Hematopoietic multipotent progenitor cell treated with erythropoietin and hydrocortisone succinate and interleukin-3 and kit ligand, for 17 days (in vitro differentiated cells): Measurements from ENCODE around the gene FAM187B.
"Not testable (repeated sequence)": the region's sequence is repeated elsewhere in the genome, so short reads cannot be mapped to it uniquely, and the experiment has no call there.

Experiments
- DNase-seq: peaks from one replicate; pipeline ENCODE4 v3.0.0-alpha.2; 2015; ENCODE audit warnings: low spot score

The FAM187B gene

DNA sequence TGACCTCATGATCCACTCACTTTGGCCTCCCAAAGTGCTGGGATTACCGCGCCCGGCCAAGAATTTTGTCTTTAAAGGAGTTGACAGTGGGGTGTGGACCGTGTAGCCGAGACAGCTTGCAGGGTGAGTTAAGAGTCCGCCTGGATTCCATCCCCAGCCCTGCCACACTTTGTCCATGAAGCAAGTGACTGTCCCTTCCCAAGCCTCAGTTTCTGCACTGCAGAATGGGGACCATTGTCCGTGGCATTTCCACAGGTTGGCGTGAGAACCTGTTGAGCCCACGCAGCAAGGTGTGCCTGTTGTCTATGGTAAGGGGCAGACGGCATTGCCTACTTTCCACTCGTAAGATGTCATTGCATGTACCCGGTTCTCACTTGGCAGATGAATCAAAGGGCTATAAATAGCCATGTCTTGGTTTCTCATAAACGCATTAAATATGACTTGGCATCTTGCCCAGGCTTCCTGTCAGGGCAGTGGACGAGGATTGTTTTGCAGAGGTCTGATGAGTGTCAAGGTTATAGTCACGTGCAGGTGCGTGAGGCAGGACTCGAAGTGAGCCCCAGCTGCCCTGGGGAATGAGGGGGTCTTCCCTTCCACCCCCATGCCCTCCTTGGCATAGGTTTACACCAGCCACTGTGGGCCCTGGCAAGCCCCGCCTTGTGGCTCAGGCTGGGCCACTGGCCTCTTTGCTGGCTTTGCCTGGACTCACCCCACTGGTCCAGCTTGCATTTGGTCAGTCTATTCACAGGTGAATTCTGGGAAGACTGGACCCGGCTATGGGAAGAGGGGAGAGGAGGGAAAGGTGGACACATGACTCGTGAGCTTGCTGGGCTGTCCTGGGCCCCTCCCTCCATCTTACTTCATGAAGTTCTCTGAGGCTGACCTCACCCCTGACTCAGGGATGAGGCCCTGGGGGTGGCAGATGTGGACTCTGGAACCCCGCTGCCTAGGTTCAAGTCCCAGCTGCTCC is 14.6 kb downstream of the FAM187B start:
- DNase-seq, result no peak

DNA sequence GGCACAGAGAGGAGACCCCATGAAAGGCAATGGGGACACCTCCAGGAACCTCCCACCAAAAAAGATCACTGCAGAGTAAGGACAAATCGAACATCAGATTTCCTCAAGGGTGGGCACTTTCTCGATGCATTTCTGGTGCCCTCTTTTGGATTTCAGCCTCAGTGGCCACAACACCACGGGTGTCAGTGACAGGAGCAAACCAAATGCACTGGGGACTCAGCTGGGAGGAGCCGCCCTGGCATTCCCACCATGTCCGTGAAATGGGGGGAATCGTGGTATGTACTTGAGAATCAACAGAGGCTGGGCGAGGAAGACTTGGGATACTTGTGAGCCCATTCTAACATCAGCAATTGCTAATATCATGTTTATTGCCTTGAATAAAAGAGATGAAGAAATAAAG is 16.3 kb downstream of the FAM187B start:
- DNase-seq, result no peak

DNA sequence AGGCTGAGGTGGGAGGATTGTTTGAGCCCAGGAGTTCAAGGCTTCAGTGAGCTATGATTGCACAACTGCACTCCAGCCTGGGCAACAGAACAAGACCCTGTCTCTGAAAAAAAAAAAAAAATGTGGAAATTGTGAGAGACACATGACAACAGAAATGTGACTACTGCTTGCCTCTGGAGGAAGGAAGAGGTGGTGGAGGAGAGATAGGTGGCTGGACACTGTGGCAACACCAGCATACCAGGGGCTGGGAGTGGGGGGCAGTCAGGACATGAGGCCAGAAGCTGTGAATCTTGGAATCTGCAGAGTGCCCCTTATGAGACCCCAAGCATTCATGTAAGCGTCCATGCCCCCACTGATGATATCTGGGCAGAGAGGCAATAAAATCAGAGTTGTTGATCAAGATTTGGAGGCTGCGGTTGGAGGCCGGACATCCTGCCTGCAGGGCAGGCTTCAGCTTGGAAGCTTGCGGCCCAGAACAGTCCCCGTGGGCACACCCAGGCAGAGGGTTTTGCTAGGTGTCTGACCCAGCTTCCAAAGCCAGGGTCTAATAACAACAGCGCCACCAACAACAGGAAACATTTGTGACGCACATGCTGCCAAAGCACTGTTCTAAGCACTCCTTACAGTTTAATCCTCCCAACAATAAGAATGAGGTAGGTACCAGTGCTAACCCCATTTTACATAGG is 16.9 kb downstream of the FAM187B start:
- no peak for DNase-seq

DNA sequence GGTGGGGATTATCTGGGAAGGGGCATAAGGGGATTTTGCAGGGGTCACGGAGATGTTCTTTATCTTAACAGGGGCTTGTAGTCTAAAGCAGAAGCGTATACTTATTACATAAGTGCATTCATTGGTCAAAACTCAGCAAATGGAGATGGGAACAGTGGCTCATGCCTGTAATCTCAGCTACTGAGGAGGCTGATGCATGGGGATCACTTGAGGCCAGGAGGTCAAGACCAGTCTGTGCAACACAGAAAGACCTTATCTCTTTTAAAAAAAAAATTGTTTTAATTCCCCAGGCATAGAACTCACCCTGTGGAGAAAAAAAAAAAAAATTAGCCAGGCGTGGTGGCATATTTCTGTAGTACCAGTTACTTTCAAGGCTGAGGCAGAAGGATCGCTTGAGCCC is 18.9 kb downstream of the FAM187B start:
- DNase-seq, result no peak

DNA sequence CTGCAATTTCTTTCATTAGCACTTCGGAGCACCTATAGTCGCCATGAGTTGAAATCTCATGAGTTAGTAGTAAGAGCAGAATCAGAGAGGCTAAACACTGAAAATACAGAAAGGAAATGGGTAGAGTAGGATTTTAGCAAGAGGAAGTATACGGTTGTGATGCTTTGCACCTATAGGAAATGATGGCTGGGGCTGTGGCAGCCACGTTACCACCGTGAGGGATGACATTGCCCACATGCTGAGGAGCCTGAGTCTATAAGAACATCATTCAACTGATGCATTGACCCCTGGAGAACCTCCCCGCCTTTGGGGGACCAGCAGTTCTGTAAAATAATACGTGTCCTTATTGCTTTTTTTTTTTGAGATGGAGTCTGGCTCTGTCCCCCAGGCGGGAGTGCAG is 20.4 kb downstream of the FAM187B start:
- DNase-seq, result no peak

DNA sequence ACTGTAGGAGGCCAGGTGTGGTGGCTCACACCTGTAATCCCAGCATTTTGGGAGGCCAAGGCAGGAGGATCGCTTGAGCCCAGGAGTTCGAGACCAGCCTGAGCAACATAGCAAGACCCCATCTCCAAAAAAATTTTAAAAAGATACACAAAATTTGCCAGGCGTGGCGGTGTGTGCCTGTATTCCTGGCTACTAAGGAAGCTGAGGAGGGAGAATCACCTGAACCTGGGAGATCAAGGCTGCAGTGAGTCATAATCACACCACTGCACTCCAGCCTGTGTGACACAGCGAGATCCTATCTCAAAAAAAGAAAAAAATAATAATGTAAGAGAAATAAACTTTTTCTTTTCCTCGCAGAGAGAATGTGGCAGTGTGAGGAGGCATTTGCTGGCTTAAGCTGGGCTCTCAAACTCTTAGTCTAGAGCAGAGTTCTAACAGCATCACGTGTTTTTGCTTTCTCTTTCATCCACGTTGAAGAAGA is 21.1 kb downstream of the FAM187B start:
- no peak for DNase-seq

DNA sequence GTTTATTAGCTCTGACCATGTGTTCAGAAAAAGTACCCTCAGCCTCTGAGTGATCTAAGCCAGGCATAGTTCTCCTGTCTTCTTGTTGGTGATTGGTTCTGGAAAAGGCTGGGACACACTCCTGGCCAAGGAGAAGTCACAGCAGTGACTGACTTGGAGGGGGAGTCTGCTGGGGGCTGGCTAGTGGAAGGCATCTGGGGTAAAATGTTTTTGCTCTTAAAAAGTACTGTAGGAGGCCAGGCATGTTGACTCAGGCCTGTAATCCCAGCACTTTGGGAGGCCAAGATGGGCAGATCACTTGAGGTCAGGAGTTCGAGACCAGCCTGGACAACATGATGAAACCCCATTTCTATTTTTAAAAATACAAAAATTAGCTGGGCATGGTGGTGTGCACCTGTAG is 21.7 kb downstream of the FAM187B start:
- DNase-seq, result no peak

DNA sequence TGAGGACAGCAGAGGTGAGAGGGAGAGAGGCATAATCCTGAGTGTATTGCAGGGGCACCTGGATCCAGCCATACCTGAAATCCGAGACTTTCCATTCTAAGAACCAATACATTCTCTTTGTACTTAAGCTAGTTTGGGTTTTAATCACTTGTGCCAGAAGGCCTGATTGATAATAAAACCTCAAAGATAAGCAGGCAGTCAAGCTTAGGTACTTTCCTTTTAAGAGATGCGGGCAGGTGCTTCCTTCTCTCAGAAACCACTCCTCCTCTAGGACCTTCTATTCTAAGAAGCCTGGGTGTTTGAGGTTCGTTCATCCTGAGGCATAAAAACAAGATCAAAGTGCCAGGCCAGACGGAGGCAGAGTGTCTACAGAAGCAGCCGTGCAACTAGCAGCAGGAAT is 22.2 kb downstream of the FAM187B start:
- DNase-seq, result no peak

DNA sequence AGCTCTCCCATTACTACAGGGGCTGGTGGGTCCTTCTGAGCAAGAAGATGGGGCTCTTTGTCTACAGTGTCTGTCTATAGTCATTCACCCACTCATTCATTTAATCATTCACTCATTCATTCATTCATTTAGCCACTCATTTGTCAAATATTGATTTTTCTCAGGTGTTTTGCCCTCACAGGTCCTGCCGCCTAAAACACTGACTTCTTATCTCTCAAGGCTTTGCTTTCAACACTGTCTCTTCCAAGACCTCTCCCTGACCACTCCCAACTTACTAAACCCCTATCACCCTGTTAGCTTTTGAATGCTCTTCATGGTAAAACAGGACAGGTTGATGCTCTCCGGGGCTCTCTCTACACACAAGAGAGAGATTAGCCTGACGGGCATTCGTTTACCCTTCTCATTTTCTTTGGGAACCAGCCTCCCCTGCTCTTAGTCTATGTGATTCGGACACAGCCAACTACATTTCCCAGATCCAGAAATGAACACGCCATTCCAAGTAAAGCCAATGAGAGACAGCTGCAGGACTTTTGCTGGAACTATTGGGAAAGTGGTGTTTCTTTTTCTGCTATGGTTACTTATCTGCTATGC is 22.7 kb downstream of the FAM187B start:
- no peak for DNase-seq

DNA sequence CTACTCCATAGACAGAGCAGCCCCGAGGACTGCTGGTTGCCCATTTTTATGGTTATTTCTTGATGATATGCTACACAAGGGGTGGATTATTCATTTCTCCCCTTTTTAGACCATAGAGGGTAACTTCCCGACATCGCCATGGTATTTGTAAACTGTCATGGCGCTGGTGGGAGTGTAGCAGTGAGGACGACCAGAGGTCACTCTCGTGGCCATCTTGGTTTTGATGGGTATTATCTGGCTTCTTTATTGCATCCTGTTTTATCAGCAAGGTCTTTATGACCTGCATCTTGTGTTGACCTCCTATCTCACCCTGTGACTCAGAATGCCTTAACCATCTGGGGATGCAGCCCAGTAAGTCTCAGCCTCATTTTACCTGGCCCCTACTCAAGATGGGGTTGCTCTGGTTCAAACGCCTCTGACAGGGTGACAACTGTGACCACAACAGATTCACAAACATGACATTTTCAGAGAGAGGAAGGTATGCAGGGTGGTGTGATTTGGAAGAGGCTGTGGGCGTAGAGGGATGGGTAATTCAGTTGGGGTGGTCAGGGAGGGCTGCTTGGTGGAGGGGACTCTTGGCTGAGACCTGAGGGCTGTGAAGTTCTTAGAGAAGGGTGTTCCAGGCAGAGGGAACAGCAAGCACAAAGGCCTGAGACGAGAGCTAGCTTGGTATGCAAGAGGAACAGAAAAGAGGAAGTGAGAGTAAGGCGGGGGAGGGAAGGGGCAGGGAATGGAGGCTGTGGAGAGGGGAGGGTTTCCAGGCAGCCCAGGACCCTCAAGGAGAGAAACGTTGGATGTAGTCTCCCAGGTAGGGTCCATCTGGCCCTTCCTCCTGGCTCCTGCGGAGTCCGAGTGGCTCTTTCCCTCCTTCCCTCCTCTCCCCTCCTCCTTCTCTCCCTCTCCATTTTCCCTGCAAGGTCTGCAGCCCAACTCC is 23.5 kb downstream of the FAM187B start:
- no peak for DNase-seq

DNA sequence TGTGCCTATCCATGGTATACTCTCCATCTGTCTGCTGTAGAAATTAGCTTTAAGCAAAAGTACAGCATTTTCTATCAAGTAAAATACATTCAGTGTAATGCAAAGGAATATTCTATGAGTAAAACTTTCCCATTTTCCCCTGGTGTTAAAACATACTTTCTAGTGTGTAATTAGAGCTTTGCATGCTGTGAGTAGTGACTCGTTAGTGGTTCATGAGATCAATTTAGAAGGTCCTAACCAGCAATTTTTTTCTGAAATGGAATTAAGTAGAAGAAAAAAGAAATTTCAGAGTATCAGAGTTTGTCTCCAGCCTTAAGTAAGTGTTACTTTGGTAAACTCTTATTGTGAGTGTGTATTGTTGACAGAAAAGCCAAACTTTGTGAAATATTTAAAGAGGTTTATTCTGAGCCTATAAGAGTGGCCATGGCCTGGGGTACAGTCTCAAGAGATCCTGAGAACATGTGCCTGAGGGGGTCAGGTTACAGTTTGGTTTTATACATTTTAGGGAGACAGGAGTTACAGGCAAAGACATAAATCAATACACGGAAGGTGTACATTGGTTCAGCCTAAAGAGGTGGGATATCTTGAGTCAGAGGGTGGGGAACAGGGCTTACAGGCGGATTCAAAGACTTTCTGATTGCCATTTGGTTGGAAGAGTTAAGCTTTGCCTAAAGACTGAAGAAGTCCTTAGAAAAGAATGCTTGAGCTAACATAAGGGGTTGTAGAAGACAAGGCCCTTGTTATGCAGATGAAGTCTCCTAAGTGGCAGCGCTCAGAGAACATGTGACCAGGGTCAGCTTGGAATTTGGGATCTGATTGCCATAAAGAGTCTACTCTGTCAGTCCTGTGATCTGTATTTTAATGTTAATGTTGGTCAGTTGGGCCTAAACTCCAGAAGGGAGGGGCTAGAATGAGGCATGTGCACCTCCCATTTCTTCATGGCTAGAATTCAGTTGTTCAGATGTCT is 25.5 kb downstream of the FAM187B start:
- DNase-seq, result no peak

DNA sequence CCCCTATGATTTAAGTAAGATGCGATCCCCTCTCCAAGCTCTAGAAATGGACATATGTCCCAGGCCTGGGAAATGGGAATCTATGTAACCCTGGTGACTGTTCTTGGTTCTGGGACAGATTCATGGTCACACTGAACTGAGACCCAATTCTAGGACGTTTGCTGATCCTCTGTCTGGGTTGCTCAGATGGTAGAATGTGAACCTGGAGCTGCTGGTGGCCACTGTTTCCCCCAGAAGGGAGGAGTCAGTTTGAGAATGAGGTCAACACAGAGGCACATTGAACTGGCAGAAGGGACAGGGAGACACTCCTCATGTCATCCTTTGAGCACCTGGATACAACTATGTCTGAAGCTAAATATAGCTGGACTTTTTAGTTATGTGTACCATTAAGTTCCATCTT is 29.1 kb downstream of the FAM187B start:
- DNase-seq, result no peak

DNA sequence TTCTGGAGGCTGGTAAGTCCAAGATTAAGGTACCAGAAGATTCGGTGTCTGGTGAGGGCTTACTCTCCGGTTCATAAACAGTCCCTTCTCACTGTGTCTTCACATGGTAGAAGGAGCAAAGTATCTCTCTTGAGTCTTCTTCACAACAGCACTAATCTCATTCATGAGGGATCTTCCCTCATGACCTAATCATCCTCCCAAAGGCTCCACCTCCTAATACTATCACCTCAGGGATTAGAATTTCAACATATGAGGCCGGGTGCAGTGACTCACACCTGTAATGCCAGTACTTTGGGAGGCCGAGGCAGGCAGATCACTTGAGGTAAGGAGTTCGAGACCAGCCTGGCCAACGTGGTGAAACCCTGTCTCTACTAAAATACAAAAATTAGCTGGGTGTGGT is 31.7 kb downstream of the FAM187B start:
- DNase-seq, result not testable (repeated sequence)

DNA sequence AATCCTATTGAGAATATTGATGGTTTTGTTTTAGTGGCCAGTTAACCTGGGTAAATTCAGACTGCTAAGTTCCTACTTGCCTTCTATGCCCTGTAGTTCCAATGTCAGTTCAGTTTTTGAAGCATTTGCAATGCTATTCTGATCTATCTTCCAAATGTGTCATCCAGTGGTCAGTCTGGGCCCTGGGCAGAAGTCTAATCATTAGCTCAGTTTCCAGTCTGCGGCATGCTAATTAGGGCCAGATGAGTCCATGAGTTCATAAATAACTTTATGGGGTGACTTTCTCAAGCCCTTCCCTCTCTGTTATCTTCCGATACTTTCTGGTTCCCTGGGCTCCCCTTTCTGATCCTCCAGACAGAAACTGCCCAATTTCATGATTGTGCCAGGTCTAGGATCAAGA is 32.7 kb downstream of the FAM187B start:
- no peak for DNase-seq

DNA sequence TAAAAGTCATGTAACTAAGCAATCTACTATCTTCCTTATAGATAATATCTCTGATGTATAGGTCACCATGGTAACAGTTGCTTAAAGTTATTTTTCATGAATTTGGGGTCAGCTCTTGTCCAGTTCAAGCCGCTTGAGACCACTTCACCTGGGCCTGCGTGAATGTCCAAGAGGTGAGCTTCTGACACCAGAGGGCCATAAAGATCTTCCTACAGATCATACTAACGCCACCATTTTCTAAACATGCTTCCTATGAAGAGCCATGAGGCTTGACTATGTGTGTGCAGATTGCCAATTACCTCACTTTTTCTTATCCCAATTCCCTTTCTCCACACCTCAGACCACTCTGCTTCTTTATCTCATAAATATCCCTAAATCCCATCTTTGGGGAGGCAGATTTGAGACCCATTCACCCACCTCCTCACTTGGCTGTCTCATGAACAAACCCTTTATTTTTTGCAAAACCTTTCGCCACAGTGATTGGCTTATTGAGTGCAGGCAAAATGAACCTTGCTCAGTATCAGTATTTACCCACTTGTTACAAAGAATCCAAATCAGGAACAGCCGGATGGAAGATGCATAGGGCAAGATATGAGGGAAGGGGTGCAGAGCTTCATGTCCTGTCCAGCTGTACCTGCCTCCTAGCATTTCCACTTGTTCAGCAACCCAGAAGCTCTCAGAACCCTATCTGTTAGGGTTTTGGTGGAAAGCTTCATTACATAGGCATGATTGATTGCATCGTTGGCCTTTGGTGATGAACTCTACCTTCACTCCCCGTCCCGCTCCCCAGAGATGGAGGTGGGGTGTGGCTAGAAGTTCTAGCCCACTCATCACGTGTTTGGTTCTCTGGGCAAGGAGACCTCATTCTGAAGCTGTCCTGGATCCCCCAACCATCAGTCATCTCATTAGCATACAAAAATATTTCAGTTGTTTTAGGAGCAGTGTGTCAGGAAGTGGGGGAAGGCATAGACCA is 34.2 kb downstream of the FAM187B start:
- no peak for DNase-seq

DNA sequence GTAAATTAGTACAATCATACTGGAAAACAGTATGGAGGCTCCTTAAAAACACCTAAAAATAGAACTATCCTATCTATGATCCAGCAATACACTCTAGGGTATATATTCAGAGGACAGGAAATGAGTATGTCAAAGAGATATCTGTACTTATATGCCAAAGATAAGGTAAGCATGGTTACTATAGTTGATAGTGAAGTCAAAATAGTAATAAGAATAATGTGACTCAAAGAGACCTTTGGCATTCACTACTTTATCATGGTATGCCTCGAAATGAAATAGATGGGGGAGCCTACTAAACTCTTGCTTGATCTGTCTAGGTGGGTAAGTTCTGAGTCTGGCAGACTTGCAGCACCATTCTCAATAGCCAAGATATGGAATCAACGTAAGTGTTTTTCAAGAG is 43.7 kb downstream of the FAM187B start:
- DNase-seq, result no peak

DNA sequence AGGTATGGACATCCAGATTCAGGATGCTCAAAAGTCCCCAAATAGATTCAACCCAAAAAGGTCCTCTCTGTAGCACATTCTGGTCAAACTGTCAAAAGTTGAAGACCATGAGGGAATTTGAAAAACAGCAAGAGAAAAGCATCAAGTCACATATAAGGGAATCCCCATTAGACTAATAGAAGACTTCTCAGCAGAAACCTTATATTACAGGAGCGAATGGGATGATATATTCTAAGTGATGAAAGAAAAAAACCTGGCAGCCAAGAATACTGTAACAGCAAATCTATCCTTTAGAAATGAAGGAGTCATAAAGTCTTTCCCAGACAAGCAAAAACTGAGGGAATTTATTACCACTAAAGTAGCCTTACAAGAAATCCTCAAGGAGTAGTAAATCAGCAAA is 44.3 kb downstream of the FAM187B start:
- no peak for DNase-seq

DNA sequence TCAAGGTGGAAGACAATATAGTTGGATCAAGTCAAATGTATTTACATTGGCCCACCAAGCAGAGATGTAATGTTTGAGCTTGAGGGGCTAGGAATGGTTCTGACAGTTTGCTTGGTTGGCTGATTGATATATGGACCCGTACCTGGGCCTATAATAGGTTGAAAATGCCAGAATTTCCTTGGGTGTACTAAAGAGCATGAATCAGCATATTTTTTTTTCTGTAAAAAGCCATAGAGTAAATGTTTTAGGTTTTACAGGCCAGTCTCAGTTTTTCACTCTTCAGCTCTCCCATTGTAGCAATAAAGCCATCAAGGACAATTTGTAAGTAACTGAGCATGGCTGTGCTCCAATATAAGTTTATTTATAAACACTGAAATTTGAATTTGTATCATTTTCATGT is 47.2 kb downstream of the FAM187B start:
- DNase-seq, result no peak

DNA sequence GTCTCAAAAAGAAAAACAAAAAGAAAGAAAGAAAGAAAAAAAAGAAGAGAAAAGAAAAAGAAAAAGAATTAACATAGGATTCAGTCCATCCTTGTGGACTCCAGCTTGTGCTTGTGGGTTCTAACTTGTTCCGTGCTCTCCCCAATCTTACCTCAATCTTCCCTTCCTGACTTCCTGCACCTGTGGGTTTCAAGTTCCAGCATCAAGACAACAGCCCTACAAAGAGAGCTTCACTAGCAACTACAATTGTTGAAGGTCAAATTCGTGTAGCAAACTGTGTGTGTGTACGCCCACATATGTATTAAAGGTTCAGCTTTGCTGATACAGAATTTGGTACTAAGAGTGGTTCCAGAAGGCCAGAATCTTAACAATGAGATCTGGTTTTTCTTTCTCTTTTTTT is 48.7 kb downstream of the FAM187B start:
- no peak for DNase-seq
